Karpas-422 (cell line): ENCODE measurements around the gene ELMOD3. TPM values are rescaled to one million over a fixed set of nuclear protein-coding genes. Genes with fewer than 3 reads are reported as not detected.

Source experiments
- DNase-seq: peaks from one replicate; pipeline ENCODE4 v3.0.0-alpha.2; 2015
- H2AFZ ChIP-seq: fragments of 200-600 bp; sonication (generic); 2 replicates; pipeline ENCODE4 v1.6.1; 2014; ENCODE audit warnings: antibody characterized with exemption, low read length, mixed read lengths
- H3K27ac ChIP-seq: fragments of 200-600 bp; sonication (generic); 2 replicates; pipeline ENCODE4 v1.5.1; 2014; ENCODE audit warnings: mild to moderate bottlenecking, low read length, moderate library complexity
- H3K27me3 ChIP-seq: fragments of 200-600 bp; sonication (generic); 2 replicates; pipeline ENCODE4 v1.6.1; 2014; ENCODE audit warnings: low read length, mixed read lengths
- H3K36me3 ChIP-seq: fragments of 200-600 bp; sonication (generic); 2 replicates; pipeline ENCODE4 v1.6.1; 2014; ENCODE audit warnings: low read length, mixed read lengths; ENCODE audit not compliant: insufficient read depth
- H3K4me1 ChIP-seq: fragments of 200-600 bp; sonication (generic); 2 replicates; pipeline ENCODE4 v1.6.1; 2014; ENCODE audit warnings: mild to moderate bottlenecking, low read length, mixed read lengths
- H3K4me2 ChIP-seq: fragments of 200-600 bp; sonication (generic); 2 replicates; pipeline ENCODE4 v1.6.1; 2014; ENCODE audit warnings: low read length, low read depth, mild to moderate bottlenecking; ENCODE audit not compliant: poor library complexity, severe bottlenecking
- H3K4me3 ChIP-seq: fragments of 200-600 bp; sonication (generic); 2 replicates; pipeline ENCODE4 v1.5.1; 2014; ENCODE audit warnings: mild to moderate bottlenecking, antibody characterized with exemption, low read length, mixed read lengths
- H3K79me2 ChIP-seq: fragments of 200-600 bp; sonication (generic); 2 replicates; pipeline ENCODE4 v1.6.1; 2014; ENCODE audit warnings: mild to moderate bottlenecking, low read length, mixed read lengths
- H3K9ac ChIP-seq: fragments of 200-600 bp; sonication (generic); 2 replicates; pipeline ENCODE4 v1.6.0; 2014; ENCODE audit warnings: low read length
- H3K9me2 ChIP-seq: fragments of 200-600 bp; sonication (generic), shearing (Covaris generic); replicated peaks from 2 replicates; pipeline ENCODE4 v1.6.0; 2014; ENCODE audit warnings: mild to moderate bottlenecking, low read length, moderate library complexity; ENCODE audit not compliant: insufficient read depth
- H3K9me3 ChIP-seq: fragments of 300-700, 200-600 bp; sonication (generic); 2 replicates; pipeline ENCODE4 v1.6.1; 2014; ENCODE audit warnings: low read length, mixed read lengths
- H4K20me1 ChIP-seq: fragments of 200-600 bp; sonication (generic); 2 replicates; pipeline ENCODE4 v1.6.1; 2014; ENCODE audit warnings: mild to moderate bottlenecking, antibody characterized with exemption, low read length, low read depth; ENCODE audit not compliant: insufficient read depth
- total RNA-seq: library from RNA; depleted of rRNA; stranded (reverse); fragments of >200 nt; shearing (Covaris generic); gene quantifications from 2 replicates; pipeline ENCODE4 v1.2.3, GENCODE V29; 2014; ENCODE audit warnings: low replicate concordance

Gene ELMOD3
- total RNA-seq, 1 experiment from 2014 or later: 18.6 TPM

- H3K9me2 ChIP-seq: no peaks in the 10 kb centered on the region
- no peak overlapping the region for H2AFZ ChIP-seq
- H3K79me2 ChIP-seq: peaks cover 7% of the 10 kb centered on the region; the same call in 1 of the 2 replicates
- H3K4me2 ChIP-seq: no peak overlapping the region
- no peaks in the 10 kb centered on the region for H4K20me1 ChIP-seq
- H3K27me3 ChIP-seq: no peaks in the 10 kb centered on the region
- no peak overlapping the region for H3K27ac ChIP-seq
- no peak overlapping the region for H3K9ac ChIP-seq
- DNase-seq: no peak
- peaks cover 28% of the 10 kb centered on the region for H3K4me1 ChIP-seq
- H3K4me3 ChIP-seq: no peak overlapping the region
- H3K9me3 ChIP-seq: no peaks in the 10 kb centered on the region
- H3K36me3 ChIP-seq: no peaks in the 10 kb centered on the region
Measured at GRCh38 chr2:85422072-85422457, 67.5 kb downstream of the ELMOD3 start.

DNA sequence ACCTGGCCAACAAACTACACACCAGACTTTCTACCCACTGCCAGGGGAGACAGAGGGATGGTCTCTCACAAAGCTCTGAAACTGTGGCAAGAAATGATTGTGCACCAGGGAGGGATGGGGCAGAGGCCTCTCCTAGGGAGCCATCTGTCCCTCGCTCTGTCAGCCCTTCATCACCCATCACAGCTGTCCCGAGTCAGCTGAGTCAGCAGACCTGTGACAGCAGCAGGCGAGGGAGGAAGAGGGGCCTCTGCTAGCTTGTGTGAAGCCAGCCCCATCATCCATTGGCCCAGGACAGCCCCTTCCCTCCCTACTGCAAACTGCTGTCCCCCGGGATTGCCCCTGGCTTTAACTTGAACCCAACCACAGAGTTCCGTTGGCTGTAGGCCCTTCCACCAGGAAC is 69.0 kb downstream of the ELMOD3 start:
- Histone ChIP-seq H3K27ac (no peak overlapping the region), H4K20me1 (no peaks in the 10 kb centered on the region), H3K79me2 (peaks cover 7% of the 10 kb centered on the region; the same call in 1 of the 2 replicates), H3K9ac (no peak overlapping the region), H3K36me3 (no peaks in the 10 kb centered on the region), H3K27me3 (no peaks in the 10 kb centered on the region), H3K4me3 (no peak overlapping the region), H2AFZ (no peak overlapping the region), H3K4me1 (peaks cover 30% of the 10 kb centered on the region), H3K9me3 (no peaks in the 10 kb centered on the region), H3K4me2 (no peak overlapping the region), H3K9me2 (no peaks in the 10 kb centered on the region)
- DNase-seq: peak; percentile 42

DNA sequence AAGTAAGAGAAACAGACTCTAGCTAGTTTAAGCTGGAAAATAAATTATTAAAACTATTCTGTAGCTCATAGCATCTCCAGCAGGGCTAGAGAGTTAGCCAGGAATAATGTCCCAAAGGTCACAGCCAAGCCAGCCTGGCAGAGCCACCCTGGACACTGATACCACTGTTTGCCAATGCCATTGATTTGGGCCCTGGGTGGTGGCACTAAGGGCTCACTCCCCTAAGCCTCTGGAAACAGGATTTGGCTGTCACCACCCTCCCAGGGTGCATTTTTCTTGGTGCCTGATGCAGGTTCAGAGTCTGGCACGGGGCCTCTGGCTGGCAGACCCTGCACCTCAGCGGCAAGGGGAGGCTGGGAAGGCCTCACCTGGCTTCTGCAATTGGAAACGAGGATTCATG is 71.0 kb downstream of the ELMOD3 start:
- no peaks in the 10 kb centered on the region for H3K9me3 ChIP-seq

GRCh38 chr2:85427300-85427835 is 72.8 kb downstream of the ELMOD3 start:
- Histone ChIP-seq H3K27me3 (no peaks in the 10 kb centered on the region), H3K9me3 (no peaks in the 10 kb centered on the region), H3K9ac (peak overlapping the region; percentile 19; the same call in 1 of the 2 replicates), H3K4me2 (peak overlapping the region; percentile 11), H4K20me1 (no peaks in the 10 kb centered on the region), H3K4me3 (no peak overlapping the region), H2AFZ (no peak overlapping the region), H3K36me3 (no peaks in the 10 kb centered on the region), H3K4me1 (peaks cover 41% of the 10 kb centered on the region), H3K27ac (no peak overlapping the region), H3K79me2 (no peaks in the 10 kb centered on the region), H3K9me2 (no peaks in the 10 kb centered on the region)
- no peak for DNase-seq

More for the DNA sequence above, 71.0 kb downstream of the ELMOD3 start:
- Histone ChIP-seq H3K4me2 (no peak overlapping the region), H3K9ac (no peak overlapping the region), H3K27ac (no peak overlapping the region), H3K9me2 (no peaks in the 10 kb centered on the region), H4K20me1 (no peaks in the 10 kb centered on the region), H3K4me1 (peaks cover 30% of the 10 kb centered on the region), H3K4me3 (no peak overlapping the region), H3K79me2 (no peaks in the 10 kb centered on the region), H2AFZ (no peak overlapping the region), H3K36me3 (no peaks in the 10 kb centered on the region), H3K27me3 (no peaks in the 10 kb centered on the region)
- DNase-seq: no peak

DNA sequence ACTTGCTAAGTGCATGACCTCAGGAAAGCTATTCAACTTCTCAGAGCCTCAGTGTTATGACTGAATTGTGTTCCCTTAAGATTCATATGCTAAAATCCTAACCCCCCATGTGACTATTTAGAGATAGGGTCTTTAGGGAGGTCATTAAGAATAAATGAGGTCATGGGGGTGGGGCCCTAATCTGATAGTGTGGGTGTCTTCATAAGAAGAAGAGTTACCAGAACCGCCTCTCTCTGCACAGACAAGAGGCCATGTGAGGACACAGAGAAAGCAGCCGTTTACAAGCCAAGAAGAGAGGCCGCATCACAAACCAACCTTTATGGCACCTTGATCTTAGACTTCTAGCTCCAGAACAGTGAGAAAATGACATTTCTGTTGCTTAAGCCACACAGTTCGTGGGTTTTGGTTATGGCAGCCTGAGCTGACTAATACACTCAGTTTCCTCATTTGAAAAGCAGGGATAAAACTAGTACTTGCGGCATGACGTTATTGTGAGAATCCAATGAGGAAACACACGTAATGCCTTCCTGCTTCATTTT is 73.8 kb downstream of the ELMOD3 start:
- no peak overlapping the region for H3K4me2 ChIP-seq
- no peak overlapping the region for H3K4me3 ChIP-seq
- H3K27ac ChIP-seq: no peak overlapping the region
- no peak overlapping the region for H3K9ac ChIP-seq
- H3K9me2 ChIP-seq: no peaks in the 10 kb centered on the region
- no peak overlapping the region for H2AFZ ChIP-seq
- no peak for DNase-seq
- no peaks in the 10 kb centered on the region for H3K36me3 ChIP-seq
- no peaks in the 10 kb centered on the region for H3K9me3 ChIP-seq
- H4K20me1 ChIP-seq: no peaks in the 10 kb centered on the region
- peaks cover 41% of the 10 kb centered on the region for H3K4me1 ChIP-seq
- no peaks in the 10 kb centered on the region for H3K79me2 ChIP-seq
- H3K27me3 ChIP-seq: no peaks in the 10 kb centered on the region

- Histone ChIP-seq H3K9me3 (no peaks in the 10 kb centered on the region), H3K4me2 (no peak overlapping the region), H4K20me1 (no peaks in the 10 kb centered on the region), H3K79me2 (no peaks in the 10 kb centered on the region), H3K4me3 (no peak overlapping the region), H3K9me2 (no peaks in the 10 kb centered on the region), H3K4me1 (peaks cover 41% of the 10 kb centered on the region), H3K9ac (no peak overlapping the region; the same call in 1 of the 2 replicates), H3K27ac (no peak overlapping the region), H3K36me3 (no peaks in the 10 kb centered on the region), H3K27me3 (no peaks in the 10 kb centered on the region), H2AFZ (no peak overlapping the region)
- DNase-seq: peak; percentile 41
Measured at GRCh38 chr2:85429213-85429923, 74.8 kb downstream of the ELMOD3 start.

DNA sequence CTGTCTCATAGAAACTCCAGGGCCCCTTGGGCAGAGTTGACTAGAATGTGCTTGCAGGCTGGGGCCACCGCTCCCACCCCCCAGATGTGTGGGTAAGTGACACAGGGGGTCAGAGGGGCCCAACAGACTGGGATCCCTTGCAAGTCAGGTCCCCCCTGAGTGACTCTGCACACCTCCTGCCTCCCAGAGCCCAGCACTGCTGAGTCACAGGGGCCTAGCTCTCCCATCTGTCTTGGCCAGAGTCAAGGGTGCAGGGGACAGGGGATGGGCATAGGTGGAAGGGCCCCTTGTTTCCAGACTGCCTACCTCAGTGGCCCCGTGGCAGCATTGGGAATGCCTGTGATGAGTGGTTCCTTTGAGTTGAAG is 75.3 kb downstream of the ELMOD3 start:
- Histone ChIP-seq H3K4me3 (no peak overlapping the region), H2AFZ (no peak overlapping the region), H3K79me2 (no peaks in the 10 kb centered on the region), H3K4me1 (peaks cover 41% of the 10 kb centered on the region), H3K4me2 (no peak overlapping the region), H3K9me2 (no peaks in the 10 kb centered on the region), H3K36me3 (no peaks in the 10 kb centered on the region), H4K20me1 (no peaks in the 10 kb centered on the region), H3K27ac (no peak overlapping the region), H3K9me3 (no peaks in the 10 kb centered on the region), H3K27me3 (no peaks in the 10 kb centered on the region), H3K9ac (no peak overlapping the region; the same call in 1 of the 2 replicates)
- DNase-seq: no peak

GRCh38 chr2:85430752-85431569 is 76.4 kb downstream of the ELMOD3 start:
- Histone ChIP-seq H3K9ac (peak overlapping the region; percentile 58), H3K4me2 (peak overlapping the region; percentile 74), H3K9me2 (no peaks in the 10 kb centered on the region), H3K4me3 (peak overlapping the region; percentile 50), H2AFZ (no peak overlapping the region), H3K27me3 (no peaks in the 10 kb centered on the region), H3K79me2 (no peaks in the 10 kb centered on the region), H3K9me3 (no peaks in the 10 kb centered on the region), H4K20me1 (no peaks in the 10 kb centered on the region), H3K4me1 (peaks cover 51% of the 10 kb centered on the region), H3K27ac (no peak overlapping the region), H3K36me3 (no peaks in the 10 kb centered on the region)
- peak; percentile 79 for DNase-seq
